COLO668 (cell line): ENCODE data around the gene CD55.

Source experiments
- DNase-seq: peaks from one replicate; lab custom pipeline; 2025; ENCODE audit not compliant: unreplicated experiment; lab: John Stamatoyannopoulos, UW

CD55 gene

GRCh38 chr1:207329469-207329868 is 8.0 kb downstream of the CD55 start:
- DNase-seq, result no peak

GRCh38 chr1:207330011-207330710 is 8.7 kb downstream of the CD55 start:
- DNase-seq, result no peak

GRCh38 chr1:207331354-207332313 is 10.2 kb downstream of the CD55 start:
- DNase-seq, result no peak

- DNase-seq, result no peak
Measured at GRCh38 chr1:207333009-207333600, 11.6 kb downstream of the CD55 start.

GRCh38 chr1:207333620-207334019 is 12.1 kb downstream of the CD55 start:
- DNase-seq, result no peak

- DNase-seq, result no peak
Measured at GRCh38 chr1:207334337-207334736, 12.9 kb downstream of the CD55 start.

- no peak for DNase-seq
Measured at GRCh38 chr1:207335138-207335537, 13.7 kb downstream of the CD55 start.

GRCh38 chr1:207335695-207336363 is 14.4 kb downstream of the CD55 start:
- no peak for DNase-seq

- no peak for DNase-seq
Measured at GRCh38 chr1:207336559-207337467, 15.3 kb downstream of the CD55 start.

GRCh38 chr1:207342332-207342731 is 20.9 kb downstream of the CD55 start:
- no peak for DNase-seq

GRCh38 chr1:207343675-207344074 is 22.2 kb downstream of the CD55 start:
- DNase-seq, result no peak

- DNase-seq, result no peak
Measured at GRCh38 chr1:207344221-207344620, 22.7 kb downstream of the CD55 start.

- DNase-seq, result no peak
Measured at GRCh38 chr1:207345644-207346477, 24.4 kb downstream of the CD55 start.

GRCh38 chr1:207346513-207346912 is 25.0 kb downstream of the CD55 start:
- DNase-seq, result no peak

- DNase-seq, result no peak
Measured at GRCh38 chr1:207349979-207350378, 28.5 kb downstream of the CD55 start.

GRCh38 chr1:207352554-207352953 is 31.1 kb downstream of the CD55 start:
- no peak for DNase-seq

- DNase-seq, result no peak
Measured at GRCh38 chr1:207355060-207355459, 33.6 kb downstream of the CD55 start.

- no peak for DNase-seq
Measured at GRCh38 chr1:207355513-207356295, 34.2 kb downstream of the CD55 start.

- no peak for DNase-seq
Measured at GRCh38 chr1:207361029-207361428, 39.6 kb downstream of the CD55 start.
